Choroid plexus epithelial cell (primary cell): ENCODE data around the gene LRRIQ3.
"Not testable (repeated sequence)": the region's sequence is repeated elsewhere in the genome, so short reads cannot be mapped to it uniquely, and the experiment has no call there.

Experiments used
- DNase-seq: peaks from one replicate; pipeline ENCODE4 v3.0.0-alpha.2; 2010; ENCODE audit warnings: low read depth
- H3K4me3 ChIP-seq: 2 replicates; pipeline ENCODE4 v1.5.1; 2011; ENCODE audit warnings: low read depth, mild to moderate bottlenecking, control low read depth, low read length, moderate library complexity
- CTCF ChIP-seq: conservative IDR thresholded peaks from 2 replicates; pipeline ENCODE4 v1.5.1; 2011; ENCODE audit warnings: low read depth, mild to moderate bottlenecking, control low read depth, inconsistent platforms, low read length, moderate library complexity

Gene LRRIQ3

GRCh38 chr1:74195339-74195738, 2.6 kb downstream of the LRRIQ3 start:
- H3K4me3 ChIP-seq: no peak overlapping the region
- no peak for TF ChIP-seq CTCF
- DNase-seq: no peak

- H3K4me3 ChIP-seq: no peak overlapping the region
- no peak for TF ChIP-seq CTCF
- peak; percentile 56 for DNase-seq
These were observed 4.1 kb downstream of the LRRIQ3 start for GRCh38 chr1:74193908-74194307.

- peak; percentile 23 for DNase-seq
- TF ChIP-seq CTCF: no peak
- no peak overlapping the region for H3K4me3 ChIP-seq
These were observed 17.5 kb downstream of the LRRIQ3 start for GRCh38 chr1:74180490-74180889.

GRCh38 chr1:74174423-74174822, 23.6 kb downstream of the LRRIQ3 start:
- not testable (repeated sequence) for H3K4me3 ChIP-seq, DNase-seq

- H3K4me3 ChIP-seq: no peak overlapping the region
- no peak for TF ChIP-seq CTCF
- no peak for DNase-seq
These were observed 35.6 kb downstream of the LRRIQ3 start for GRCh38 chr1:74162333-74162732.

GRCh38 chr1:74161497-74161896, 36.5 kb downstream of the LRRIQ3 start:
- DNase-seq: no peak
- H3K4me3 ChIP-seq: no peak overlapping the region
- no peak for TF ChIP-seq CTCF

GRCh38 chr1:74160046-74160445, 37.9 kb downstream of the LRRIQ3 start:
- no peak for DNase-seq
- TF ChIP-seq CTCF: no peak
- H3K4me3 ChIP-seq: no peak overlapping the region

- H3K4me3 ChIP-seq: no peak overlapping the region
- no peak for DNase-seq
- TF ChIP-seq CTCF: no peak
These were observed 52.9 kb downstream of the LRRIQ3 start for GRCh38 chr1:74145086-74145485.

GRCh38 chr1:74117370-74117769, 80.6 kb downstream of the LRRIQ3 start:
- H3K4me3 ChIP-seq, DNase-seq: not testable (repeated sequence)
